HG02870 (cell line): Measurements from ENCODE around the gene VSTM5.
"Not testable (repeated sequence)": the region's sequence is repeated elsewhere in the genome, so short reads cannot be mapped to it uniquely, and the experiment has no call there.

Source experiments
- ATAC-seq: cut with Tn5 transposase; IDR thresholded peaks from one replicate; pipeline ENCODE4 v1.9.1; 2021; ENCODE audit warnings: mild to moderate bottlenecking, moderate library complexity; ENCODE audit not compliant: unreplicated experiment

The VSTM5 gene

DNA sequence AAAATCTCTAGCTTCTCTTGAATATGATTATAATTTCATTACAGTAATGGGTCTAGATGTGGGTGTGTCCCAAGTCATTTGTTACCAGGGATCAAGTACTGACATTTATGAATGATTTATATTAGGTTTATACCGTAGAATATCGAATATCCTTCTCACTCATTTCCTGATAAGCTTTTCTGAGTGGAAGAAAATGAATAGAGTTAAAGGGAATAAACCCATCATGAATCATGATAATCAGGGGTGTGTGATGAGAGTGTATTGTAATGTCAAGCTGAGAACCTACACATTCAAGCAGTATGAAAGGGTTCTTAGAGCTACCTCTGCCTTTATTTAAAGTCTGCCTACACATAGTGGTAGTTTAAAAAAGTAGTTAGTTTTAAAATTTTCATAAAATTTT lies 49.1 kb downstream of the VSTM5 start:
- ATAC-seq = no peak

- no peak for ATAC-seq
Observed at GRCh38 chr11:93796441-93797231, 53.8 kb downstream of the VSTM5 start.

- no peak for ATAC-seq
Observed at GRCh38 chr11:93791493-93791892, 58.9 kb downstream of the VSTM5 start.

DNA sequence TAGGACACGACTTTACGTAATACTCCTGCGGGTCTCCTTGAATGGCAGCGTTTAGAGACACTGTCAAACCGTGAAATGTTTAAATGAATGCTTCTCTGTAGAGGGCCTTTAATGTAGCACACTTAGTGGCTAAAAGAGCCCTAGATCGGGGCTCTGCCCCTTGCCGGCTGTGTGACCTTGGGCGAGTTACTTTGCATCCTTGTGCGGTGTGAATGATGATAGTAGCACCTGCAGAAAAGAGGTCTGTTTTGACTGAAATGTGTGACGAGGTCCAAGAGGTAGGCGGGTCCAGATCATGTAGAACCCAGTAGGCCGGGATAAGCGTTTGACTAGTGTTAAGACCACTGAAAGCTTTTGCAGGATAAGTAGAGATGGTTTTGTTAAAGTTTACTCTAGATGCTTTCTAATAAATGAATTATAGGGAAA lies 65.5 kb downstream of the VSTM5 start:
- ATAC-seq = peak; percentile 33

- ATAC-seq = peak; percentile 96
Observed at GRCh38 chr11:93784145-93784934, 66.1 kb downstream of the VSTM5 start, which contains the start of gene MED17. Gene MED17, plus strand, starts transcription at chr11:93784282. Its CDS starts 232 bp downstream, at chr11:93784514.

DNA sequence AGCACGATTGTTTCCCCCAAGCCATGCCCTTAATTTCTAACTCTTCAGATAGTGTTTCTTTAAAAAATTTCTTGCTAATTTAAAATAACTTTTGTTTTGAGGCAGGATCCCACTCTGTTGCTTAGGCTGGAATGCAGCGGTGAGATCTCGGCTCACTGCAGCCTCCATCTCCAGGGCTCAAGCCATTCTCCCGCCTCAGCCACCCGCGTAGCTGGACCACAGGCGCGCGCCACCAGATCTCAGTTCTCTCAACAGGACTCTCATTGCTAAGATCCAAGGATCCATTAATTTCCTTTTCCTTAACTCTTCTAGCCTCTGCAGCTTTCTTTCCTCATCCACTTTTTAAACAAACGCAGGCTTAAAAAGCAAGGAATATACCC lies 66.7 kb downstream of the VSTM5 start:
- ATAC-seq = peak; percentile 46

DNA sequence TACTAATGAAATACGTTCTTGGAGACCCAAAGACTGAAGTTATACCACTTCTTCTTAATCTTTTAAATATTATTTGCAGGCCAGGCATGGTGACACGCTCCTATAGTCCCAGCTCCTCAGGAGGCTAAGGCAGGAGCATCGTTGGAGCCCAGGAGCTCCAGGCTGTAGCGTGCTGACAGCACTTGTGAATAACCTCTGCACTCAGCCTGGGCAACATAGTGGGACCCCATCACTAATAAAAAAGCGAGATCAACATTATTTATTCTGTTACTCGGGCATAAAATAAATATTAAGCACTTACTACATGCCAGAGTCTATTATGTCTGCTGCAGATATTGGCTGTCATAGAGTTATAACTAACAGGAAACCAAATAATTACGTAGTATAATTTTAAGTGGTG lies 67.1 kb downstream of the VSTM5 start:
- no peak for ATAC-seq

GRCh38 chr11:93775289-93775688 lies 75.1 kb downstream of the VSTM5 start:
- no peak for ATAC-seq

GRCh38 chr11:93774560-93774959 lies 75.9 kb downstream of the VSTM5 start:
- not testable (repeated sequence) for ATAC-seq

DNA sequence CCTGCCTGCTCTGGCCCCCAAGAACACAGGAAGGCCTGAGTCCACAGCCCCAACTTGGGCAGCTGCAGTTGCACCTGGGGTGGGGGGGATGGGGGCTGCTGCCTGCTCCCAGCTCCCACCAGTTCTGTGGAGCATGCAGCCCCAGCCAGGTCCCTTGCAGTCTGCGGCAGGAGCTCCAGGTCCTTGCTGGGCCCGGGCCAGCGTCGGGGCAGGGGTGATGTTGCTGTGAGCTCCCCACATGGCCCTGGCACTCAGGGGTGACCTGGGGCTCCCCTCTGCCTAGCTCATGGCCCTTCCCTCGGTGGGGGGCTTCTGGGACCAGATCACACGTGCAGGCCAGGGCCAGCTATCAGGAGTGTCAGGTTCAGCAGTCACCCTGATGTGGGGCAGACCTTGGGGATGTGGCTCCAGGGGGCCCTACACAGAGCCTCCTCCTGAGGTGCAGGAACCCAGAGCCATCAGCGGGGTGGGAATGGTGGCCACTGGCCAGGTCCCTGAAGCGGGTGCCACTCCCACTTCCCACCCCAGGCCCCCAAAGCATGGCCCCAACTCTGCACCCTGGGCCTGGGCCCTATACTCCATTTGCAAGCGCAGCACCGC lies 76.7 kb downstream of the VSTM5 start:
- ATAC-seq = no peak

GRCh38 chr11:93773045-93773477 lies 77.4 kb downstream of the VSTM5 start:
- no peak for ATAC-seq

DNA sequence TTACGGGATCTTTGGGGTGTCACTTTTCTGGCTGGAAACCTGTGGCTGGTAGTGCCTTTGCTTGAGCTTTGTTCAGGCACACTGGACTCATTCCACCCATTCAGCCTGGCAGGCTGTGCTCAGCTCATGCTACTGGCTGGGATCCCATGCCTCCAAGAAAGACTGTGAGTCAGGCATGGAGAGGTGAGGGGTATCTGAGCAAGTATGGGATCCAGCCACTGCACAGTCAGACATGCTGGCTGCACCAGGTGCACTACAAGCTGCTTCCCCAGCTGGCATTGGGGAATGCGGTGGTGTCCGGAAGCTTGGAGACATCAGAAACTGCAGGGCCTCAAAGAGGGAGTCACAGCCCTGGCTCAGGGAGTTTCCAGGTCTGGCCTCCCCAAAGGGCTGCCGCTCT lies 78.3 kb downstream of the VSTM5 start:
- no peak for ATAC-seq

DNA sequence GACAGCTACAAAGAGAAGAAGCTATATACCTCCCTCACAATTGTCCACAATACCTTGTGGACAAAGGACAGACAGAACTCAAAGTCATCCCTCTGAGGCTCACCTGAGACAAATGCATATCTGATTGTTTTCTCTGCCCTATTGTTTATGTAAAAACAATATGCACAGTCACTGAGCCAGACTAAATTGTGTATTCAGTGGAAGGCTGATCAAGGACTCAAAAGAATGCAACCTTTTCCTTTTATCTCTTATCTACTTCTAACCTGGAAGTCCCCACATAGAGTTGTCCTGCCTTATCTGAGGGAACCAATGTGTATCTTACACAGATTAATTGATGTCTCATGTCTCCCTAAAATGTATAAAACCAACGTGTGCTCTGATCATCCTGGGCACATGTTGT lies 80.3 kb downstream of the VSTM5 start:
- ATAC-seq = no peak
